CD4-positive, alpha-beta T cell treated with Interleukin-4 for 4 hours (primary cell): ENCODE results near the gene FLYWCH1.
"Not testable (repeated sequence)": the region's sequence is repeated elsewhere in the genome, so short reads cannot be mapped to it uniquely, and the experiment has no call there.

ENCODE experiments used
- DNase-seq: peaks from one replicate; pipeline ENCODE4 v3.0.0-alpha.2; 2020

FLYWCH1 gene

GRCh38 chr16:2928151-2928550 is 16.4 kb downstream of the FLYWCH1 start:
- DNase-seq, result not testable (repeated sequence)

DNA sequence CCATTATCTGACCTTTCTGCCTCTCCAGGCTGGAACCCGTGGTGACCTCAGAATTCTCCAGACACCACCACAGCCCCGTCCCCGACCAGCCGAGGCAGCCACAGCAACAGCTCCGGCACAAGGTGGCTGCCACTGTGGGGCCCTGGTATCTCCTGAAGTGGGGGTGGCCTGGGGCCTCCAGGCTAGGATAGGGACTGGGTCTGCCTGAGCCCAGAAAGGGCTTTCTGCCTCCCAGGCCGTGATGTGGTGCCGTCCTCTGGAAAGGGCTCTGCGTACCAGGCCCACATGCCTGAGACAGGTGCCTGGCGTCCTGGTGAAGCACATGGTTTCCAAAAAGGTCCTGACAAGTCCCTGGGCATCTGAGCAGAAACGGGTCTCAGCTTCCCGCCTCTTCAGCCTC is 17.1 kb downstream of the FLYWCH1 start:
- no peak for DNase-seq

DNA sequence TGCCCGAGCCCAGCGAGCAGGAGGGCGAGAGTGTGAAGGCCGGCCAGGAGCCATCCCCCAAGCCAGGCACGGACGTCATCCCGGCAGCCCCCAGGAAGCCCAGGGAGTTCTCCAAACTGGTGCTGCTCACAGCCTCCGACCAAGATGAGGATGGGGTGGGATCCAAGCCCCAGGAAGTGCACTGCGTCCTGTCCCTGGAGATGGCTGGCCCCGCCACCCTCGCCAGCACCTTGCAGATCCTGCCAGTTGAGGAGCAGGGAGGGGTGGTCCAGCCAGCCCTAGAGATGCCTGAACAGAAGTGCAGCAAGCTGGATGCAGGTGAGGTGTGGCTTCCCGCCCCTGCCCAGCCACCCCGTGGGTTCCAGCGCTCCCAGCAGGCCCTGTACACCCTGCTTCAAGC is 18.0 kb downstream of the FLYWCH1 start:
- no peak for DNase-seq

DNA sequence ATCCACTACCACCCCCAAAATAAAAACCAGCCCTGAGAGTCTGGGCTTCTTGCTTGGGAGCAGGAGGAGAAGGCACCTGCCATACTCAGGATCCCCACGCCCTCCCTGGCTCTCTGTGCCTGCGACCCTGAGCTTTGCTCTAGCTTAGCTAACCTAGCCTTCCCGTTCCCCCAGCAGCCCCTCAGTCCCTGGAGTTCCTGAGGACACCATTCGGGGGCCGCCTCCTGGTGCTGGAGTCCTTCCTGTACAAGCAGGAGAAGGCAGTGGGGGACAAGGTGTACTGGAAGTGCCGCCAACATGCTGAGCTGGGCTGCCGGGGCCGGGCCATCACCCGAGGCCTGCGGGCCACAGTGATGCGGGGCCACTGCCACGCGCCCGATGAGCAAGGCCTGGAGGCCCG is 18.5 kb downstream of the FLYWCH1 start:
- DNase-seq, result no peak

DNA sequence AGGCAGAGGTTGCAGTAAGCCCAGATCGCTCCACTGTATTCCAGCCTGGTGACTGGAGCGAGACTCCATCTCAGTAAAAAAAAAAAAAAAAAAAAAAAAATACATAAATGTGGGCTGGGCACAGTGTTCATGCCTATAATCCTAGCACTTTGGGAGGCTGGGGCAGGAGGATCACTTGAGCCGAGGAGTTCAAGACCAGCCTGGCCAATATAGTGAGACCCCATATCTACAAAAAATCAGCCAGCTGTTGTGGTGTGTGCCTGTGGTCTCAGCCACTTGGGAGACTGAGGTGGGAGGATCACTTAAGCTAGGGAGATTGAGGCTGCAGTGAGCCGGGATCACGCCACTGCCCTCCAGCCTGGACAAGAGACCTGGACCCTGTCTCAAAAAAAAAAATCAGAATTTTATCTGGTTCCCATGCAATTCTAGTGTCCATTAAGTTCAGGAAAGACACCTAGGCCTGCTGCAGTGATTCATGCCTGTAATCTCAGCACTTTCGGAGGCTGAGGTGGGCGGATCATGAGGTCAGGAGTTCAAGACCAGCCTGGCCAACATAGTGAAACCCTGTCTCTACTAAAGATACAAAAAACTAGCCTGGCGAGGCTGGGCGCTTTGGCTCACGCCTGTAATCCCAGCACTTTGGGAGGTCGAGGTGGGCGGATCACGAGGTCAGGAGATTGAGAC is 19.6 kb downstream of the FLYWCH1 start:
- DNase-seq, result not testable (repeated sequence)

GRCh38 chr16:2933136-2933535 is 21.4 kb downstream of the FLYWCH1 start:
- no peak for DNase-seq

DNA sequence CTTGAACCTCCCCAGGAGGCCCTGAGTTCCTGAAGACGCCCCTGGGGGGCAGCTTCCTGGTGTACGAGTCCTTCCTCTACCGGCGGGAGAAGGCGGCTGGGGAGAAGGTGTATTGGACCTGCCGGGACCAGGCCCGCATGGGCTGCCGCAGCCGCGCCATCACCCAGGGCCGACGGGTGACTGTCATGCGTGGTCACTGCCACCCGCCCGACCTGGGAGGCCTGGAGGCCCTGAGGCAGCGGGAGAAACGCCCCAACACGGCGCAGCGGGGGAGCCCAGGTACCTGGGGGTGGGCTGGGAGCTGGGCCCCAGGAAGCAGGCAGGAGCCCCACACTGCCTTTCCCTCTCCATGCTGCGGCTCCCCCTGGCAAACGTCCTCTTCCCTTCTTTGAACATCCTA is 22.0 kb downstream of the FLYWCH1 start:
- DNase-seq, result no peak

- no peak for DNase-seq
Measured at GRCh38 chr16:2934450-2934849, 22.7 kb downstream of the FLYWCH1 start.

DNA sequence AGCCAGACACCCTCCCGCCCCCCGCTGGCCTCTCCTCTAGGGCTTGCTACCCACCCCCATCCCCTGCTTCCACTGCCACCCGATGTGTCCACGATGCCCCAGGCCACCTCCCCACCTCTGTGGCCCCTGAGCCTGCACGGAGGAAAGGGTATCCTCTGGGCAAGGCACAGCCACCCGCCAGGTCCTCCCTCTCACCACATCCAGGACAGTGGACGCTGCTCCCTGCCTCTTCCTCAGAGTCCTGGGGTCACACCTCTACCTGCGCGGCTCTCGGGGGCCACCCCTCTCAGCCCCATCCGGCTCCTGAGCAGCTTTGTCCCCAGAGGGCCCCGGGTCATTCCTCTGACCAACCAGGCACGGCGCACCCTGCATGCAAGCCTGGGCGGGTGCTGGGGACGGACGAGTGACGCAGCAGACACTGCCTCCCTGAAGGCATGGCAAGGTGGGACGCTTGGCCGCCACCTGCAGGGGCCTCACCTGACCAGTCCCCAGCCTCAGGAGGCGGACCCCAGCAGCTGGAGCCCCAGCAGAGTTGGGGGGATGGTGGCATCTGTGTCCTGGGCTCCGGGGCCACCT is 24.8 kb downstream of the FLYWCH1 start:
- no peak for DNase-seq

DNA sequence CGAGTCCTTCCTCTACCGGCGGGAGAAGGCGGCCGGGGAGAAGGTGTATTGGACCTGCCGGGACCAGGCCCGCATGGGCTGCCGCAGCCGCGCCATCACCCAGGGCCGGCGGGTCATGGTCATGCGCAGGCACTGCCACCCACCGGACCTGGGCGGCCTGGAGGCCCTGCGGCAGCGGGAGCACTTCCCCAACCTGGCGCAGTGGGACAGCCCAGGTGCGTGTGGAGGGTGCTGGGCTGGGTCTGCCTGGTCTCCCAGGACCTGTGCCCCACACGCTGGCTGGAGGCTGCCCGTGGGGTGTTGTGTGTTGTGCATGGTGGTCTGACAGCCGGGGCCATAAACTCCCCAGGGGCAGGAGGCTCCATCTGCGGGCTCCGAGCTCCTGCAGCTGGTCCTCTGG is 25.4 kb downstream of the FLYWCH1 start:
- no peak for DNase-seq

DNA sequence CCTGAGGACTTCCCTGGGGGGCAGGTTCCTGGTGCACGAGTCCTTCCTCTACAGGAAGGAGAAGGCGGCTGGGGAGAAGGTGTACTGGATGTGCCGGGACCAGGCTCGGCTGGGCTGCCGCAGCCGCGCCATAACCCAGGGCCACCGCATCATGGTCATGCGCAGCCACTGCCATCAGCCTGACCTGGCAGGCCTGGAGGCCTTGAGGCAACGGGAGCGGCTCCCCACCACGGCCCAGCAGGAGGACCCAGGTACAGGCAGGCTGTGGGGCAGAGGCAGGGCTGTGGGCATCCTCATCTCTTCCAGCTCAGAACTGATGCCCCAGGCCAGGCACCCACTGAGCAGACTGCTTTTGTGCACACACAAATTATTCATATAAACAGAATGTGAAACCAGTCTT is 26.5 kb downstream of the FLYWCH1 start:
- no peak for DNase-seq

GRCh38 chr16:2939968-2940367 is 28.2 kb downstream of the FLYWCH1 start:
- DNase-seq, result no peak

GRCh38 chr16:2942045-2942444 is 30.3 kb downstream of the FLYWCH1 start:
- DNase-seq, result no peak

GRCh38 chr16:2943716-2944115 is 32.0 kb downstream of the FLYWCH1 start:
- DNase-seq, result not testable (repeated sequence)

DNA sequence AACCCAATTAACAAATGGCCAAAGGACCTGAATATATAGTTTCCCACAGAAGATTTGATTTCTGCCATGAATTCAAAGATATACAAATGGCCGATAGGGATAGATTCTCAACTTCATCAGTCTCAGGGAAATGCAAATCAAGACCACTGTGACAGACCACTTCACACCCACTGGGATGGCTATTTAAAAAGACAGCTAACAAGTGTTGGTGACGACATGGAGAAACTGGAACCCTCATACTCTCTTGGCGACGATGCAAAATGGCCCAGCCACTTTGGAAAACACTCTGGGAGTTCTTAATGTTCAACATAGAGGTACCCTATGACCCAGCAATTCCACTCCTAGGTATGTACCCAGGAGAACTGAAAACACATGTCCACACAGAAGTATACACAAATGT is 34.9 kb downstream of the FLYWCH1 start:
- no peak for DNase-seq

- DNase-seq, result no peak
Measured at GRCh38 chr16:2948807-2949704, 37.3 kb downstream of the FLYWCH1 start.

DNA sequence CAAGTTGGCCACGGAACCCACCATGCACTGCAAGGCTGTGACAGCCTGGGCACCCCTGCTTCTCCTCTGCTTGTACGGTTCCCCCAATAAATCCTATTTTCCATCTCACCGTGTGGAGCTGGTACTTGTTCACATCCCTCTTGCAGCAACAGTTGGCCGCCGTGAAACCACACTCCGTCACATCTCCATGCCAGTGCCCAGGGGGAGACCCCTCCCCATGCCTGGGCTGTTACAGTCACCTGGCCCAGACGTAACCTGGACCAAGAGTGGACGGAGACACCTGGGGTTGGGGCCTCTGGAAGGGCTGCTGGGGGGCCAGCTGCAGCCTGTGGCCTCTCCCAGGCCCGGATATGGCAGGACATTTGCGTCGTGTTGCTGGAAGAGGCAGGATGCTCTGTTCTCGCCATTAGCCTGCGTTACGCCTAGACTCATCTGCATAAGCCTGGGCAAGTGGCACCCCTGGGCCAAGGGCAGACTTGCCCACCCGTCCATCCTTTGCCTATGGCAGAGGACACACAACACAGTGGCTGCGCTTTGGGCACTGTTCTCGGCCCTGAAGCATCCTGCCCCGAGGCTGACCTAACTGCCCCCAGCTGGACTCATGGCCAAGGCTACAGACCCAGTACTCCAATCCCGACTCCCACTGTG is 38.1 kb downstream of the FLYWCH1 start:
- DNase-seq, result no peak

DNA sequence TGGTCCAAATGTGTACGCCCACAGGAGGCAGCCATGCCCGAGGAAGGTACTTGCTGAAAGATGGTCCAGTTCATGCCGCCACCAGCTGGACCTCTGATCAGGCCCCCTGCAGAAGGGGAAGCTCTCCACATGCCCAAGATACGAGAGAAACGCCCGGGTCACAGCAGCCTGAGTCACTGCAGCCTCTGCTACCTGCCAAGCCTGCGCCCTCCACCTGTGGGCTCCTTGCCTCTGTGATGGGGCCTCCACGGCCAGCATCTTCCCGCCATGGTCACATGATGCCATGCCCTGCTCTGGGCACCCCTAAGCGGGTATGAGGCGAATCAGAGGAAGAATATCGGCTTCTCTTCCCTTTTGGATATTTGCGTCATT is 38.6 kb downstream of the FLYWCH1 start:
- DNase-seq, result no peak

- no peak for DNase-seq
Measured at GRCh38 chr16:2950773-2951172, 39.0 kb downstream of the FLYWCH1 start.

DNA sequence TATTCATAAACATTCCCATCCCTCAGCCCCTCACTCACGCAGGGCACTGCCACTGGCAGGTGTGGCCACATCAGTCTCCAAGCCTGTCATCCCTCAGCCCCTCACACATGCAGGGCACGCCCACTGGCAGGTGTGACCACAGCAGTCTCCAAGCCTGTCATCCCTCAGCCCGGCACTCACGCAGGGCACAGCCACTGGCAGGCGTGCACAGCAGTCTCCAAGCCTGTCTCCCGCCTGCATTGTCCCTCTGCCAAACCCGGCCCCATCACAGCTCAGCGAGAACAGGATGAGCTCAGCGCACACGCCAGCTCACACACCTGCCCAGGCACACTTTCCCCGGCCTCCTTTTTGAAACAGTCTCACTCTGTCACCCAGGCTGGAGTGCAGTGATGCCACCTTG is 40.9 kb downstream of the FLYWCH1 start:
- no peak for DNase-seq

GRCh38 chr16:2953706-2954627 is 42.2 kb downstream of the FLYWCH1 start:
- no peak for DNase-seq

- DNase-seq, result no peak
Measured at GRCh38 chr16:2954656-2955381, 43.1 kb downstream of the FLYWCH1 start.
